ENCODE results near the gene AGBL1.

DNA sequence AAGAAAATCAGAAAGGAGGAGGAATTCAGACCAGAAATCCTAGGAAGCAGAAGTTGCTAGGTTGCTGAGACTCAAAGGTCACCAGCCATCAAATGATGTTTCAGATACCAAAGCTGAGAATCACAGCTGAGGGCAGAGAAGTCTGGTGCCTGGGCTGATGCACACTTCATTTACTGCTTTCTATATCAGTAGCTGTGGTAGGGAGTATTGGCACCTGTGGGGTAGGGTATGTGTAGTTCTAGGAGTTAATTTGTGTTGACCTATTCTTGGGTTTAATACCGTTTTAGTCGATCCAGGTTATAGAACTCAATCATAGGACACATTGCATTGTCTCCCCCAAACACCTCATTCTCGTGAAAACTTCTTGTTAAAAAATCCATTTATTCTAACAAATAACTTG, 529.6 kb downstream of the AGBL1 start:
- TF ChIP-seq, protein P1, sequence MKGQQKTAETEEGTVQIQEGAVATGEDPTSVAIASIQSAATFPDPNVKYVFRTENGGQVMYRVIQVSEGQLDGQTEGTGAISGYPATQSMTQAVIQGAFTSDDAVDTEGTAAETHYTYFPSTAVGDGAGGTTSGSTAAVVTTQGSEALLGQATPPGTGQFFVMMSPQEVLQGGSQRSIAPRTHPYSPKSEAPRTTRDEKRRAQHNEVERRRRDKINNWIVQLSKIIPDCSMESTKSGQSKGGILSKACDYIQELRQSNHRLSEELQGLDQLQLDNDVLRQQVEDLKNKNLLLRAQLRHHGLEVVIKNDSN (IDR thresholded peaks at IDR 0.05), result no peak
- TF ChIP-seq RAD21 (IDR thresholded peaks at IDR 0.05; ENCODE audit: low read depth) (no peak), EP300 (IDR thresholded peaks at IDR 0.05; ENCODE audit: borderline replicate concordance) (no peak), TAF1 (IDR thresholded peaks at IDR 0.05; ENCODE audit: low read depth) (no peak), YY1 (IDR thresholded peaks at IDR 0.05; ENCODE audit: low read depth) (no peak), TEAD4 (IDR thresholded peaks at IDR 0.05) (no peak), TCF12 (IDR thresholded peaks at IDR 0.05; ENCODE audit: low read depth) (no peak), ZBTB7A (IDR thresholded peaks at IDR 0.05; ENCODE audit: low read depth) (no peak), CEBPB (IDR thresholded peaks at IDR 0.05) (no peak), CREB1 (IDR thresholded peaks at IDR 0.05; ENCODE audit: low read depth) (no peak), FOXM1 (IDR thresholded peaks at IDR 0.05; ENCODE audit: borderline replicate concordance, low read depth) (no peak), NFIC (IDR thresholded peaks at IDR 0.05) (no peak)
- TF ChIP-seq, protein P2, sequence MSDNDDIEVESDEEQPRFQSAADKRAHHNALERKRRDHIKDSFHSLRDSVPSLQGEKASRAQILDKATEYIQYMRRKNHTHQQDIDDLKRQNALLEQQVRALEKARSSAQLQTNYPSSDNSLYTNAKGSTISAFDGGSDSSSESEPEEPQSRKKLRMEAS (IDR thresholded peaks at IDR 0.05), result no peak
- TF ChIP-seq, protein P3, sequence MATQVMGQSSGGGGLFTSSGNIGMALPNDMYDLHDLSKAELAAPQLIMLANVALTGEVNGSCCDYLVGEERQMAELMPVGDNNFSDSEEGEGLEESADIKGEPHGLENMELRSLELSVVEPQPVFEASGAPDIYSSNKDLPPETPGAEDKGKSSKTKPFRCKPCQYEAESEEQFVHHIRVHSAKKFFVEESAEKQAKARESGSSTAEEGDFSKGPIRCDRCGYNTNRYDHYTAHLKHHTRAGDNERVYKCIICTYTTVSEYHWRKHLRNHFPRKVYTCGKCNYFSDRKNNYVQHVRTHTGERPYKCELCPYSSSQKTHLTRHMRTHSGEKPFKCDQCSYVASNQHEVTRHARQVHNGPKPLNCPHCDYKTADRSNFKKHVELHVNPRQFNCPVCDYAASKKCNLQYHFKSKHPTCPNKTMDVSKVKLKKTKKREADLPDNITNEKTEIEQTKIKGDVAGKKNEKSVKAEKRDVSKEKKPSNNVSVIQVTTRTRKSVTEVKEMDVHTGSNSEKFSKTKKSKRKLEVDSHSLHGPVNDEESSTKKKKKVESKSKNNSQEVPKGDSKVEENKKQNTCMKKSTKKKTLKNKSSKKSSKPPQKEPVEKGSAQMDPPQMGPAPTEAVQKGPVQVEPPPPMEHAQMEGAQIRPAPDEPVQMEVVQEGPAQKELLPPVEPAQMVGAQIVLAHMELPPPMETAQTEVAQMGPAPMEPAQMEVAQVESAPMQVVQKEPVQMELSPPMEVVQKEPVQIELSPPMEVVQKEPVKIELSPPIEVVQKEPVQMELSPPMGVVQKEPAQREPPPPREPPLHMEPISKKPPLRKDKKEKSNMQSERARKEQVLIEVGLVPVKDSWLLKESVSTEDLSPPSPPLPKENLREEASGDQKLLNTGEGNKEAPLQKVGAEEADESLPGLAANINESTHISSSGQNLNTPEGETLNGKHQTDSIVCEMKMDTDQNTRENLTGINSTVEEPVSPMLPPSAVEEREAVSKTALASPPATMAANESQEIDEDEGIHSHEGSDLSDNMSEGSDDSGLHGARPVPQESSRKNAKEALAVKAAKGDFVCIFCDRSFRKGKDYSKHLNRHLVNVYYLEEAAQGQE (IDR thresholded peaks at IDR 0.05; ENCODE audit: low read depth), result no peak

Measured in Ishikawa (cell line).